Measurements from ENCODE around the gene WRAP73. TPM values are rescaled to one million over a fixed set of nuclear protein-coding genes. Genes with fewer than 3 reads are reported as not detected.

WRAP73 gene
- total and polyA plus RNA-seq, 9 of the 15 experiments (the other 6 are each of a cell fraction or from before 2014, with no cell fraction given): 4.3 to 51.8 (median 30.1) TPM

- FAIRE-seq: no peak
- BruUV-seq (replicated peaks): no TSS peak
- H3K9ac ChIP-seq (ENCODE audit: insufficient read depth in 1 of 2, low read depth in 2 of 2, low read length in 2 of 2): 0 out of 4 replicates have a peak overlapping the region, but pooled peaks of 1 of the 2 experiments have one; percentile 36
- ChIA-PET CTCF (ENCODE audit: low intra/inter-chr PET ratio) (no interaction called here), POLR2A (interaction anchor here (0.6 to 2.9 kb wide), 3 partner anchors 11 to 177 kb away, joined by 3 to 8 read pairs (median 4); no protein-coding TSS in a partner anchor)
- ATAC-seq: no peak
- no peaks in the 10 kb centered on the region for H3K27me3 ChIP-seq (ENCODE audit: control insufficient read depth in 2 of 2, insufficient read depth in 2 of 2, low read length in 2 of 2)
- no peaks in the 10 kb centered on the region for H3K79me2 ChIP-seq (ENCODE audit: control insufficient read depth, insufficient read depth, low read length)
- in situ Hi-C loops (cut with MboI) (no loop called here), intact Hi-C loops (cut with micrococcal nuclease) (no loop called here)
- H3K4me3 ChIP-seq: no peak overlapping the region
- TF ChIP-seq GTF3C2 (IDR thresholded peaks at IDR 0.05; ENCODE audit: borderline replicate concordance, extremely low read depth, insufficient read length): no peak
- TF ChIP-seq NFRKB (IDR thresholded peaks at IDR 0.05; ENCODE audit: low read depth): no peak
- TF ChIP-seq PHB2 (IDR thresholded peaks at IDR 0.05; ENCODE audit: low read depth): no peak
- TF ChIP-seq HINFP (tag; conservative IDR thresholded peaks at IDR 0.05; ENCODE audit: low read depth): no peak
- TF ChIP-seq FOXP1 (CRISPR knock-in tag; IDR thresholded peaks at IDR 0.05): no peak
- TF ChIP-seq ZNF280A (IDR thresholded peaks at IDR 0.05; ENCODE audit: low read depth, partially characterized antibody): no peak
- TF ChIP-seq ZNF444 (CRISPR knock-in tag; IDR thresholded peaks at IDR 0.05): no peak
- TF ChIP-seq FIP1L1 (IDR thresholded peaks at IDR 0.05; ENCODE audit: low read depth, low read length, poor library complexity, severe bottlenecking): no peak
- no peak for TF ChIP-seq ZNF124 (CRISPR knock-in tag; IDR thresholded peaks at IDR 0.05)
- no peak for TF ChIP-seq CBX3 (IDR thresholded peaks at IDR 0.05; ENCODE audit: borderline replicate concordance in 1 of 2, low read length in 2 of 2)
- TF ChIP-seq HDAC1 (IDR thresholded peaks at IDR 0.05): no peak
- no peak for TF ChIP-seq ZKSCAN3 (CRISPR knock-in tag; IDR thresholded peaks at IDR 0.05)
- TF ChIP-seq SREBF1 (IDR thresholded peaks at IDR 0.05; ENCODE audit: borderline replicate concordance, low read depth, low read length): no peak
- no peak for TF ChIP-seq SNAPC5 (CRISPR knock-in tag; IDR thresholded peaks at IDR 0.05)
- TF ChIP-seq ZNF644 (tag; IDR thresholded peaks at IDR 0.05; ENCODE audit: low read depth): no peak
- TF ChIP-seq CREBBP (IDR thresholded peaks at IDR 0.05; ENCODE audit: low read depth, low read length): no peak
- TF ChIP-seq RAD51 (IDR thresholded peaks at IDR 0.05; ENCODE audit: borderline replicate concordance, low read depth): no peak
- no peak for TF ChIP-seq ZNF583 (CRISPR knock-in tag; IDR thresholded peaks at IDR 0.05)
- H4K20me1 ChIP-seq (replicated peaks; ENCODE audit: control insufficient read depth, insufficient read depth, low read length): no peaks in the 10 kb centered on the region
- no peaks in the 10 kb centered on the region for H3K9me3 ChIP-seq (replicated peaks; ENCODE audit: control insufficient read depth, insufficient read depth, low read depth, low read length)
- no peak overlapping the region for H3K4me2 ChIP-seq (ENCODE audit: insufficient read depth, low read length)
- WGBS (ENCODE audit: insufficient coverage, low coverage, missing lambda C conversion rate): 60% methylated on average over 9 of the region's 9 CpGs
- H3K4me1 ChIP-seq (replicated peaks in 1 of 2; ENCODE audit: control insufficient read depth in 2 of 2, insufficient read depth in 2 of 2, low read length in 2 of 2): peaks cover 1 to 15% of the 10 kb centered on the region in 2 experiments; a peak in 3 of 5 replicates
- no peak for DNase-seq (ENCODE audit: extremely low read depth in 1 of 4, low spot score in 3 of 4)
- H3K27ac ChIP-seq (ENCODE audit: extremely low read depth, low read depth, low read length): no peak overlapping the region
- no peaks in the 10 kb centered on the region for H3K9me1 ChIP-seq (ENCODE audit: control insufficient read depth, insufficient read depth, low read length)
- H2AFZ ChIP-seq (ENCODE audit: low read depth, low read length): no peak overlapping the region
- peaks cover 54% of the 10 kb centered on the region; the same call in 1 of the 3 replicates for H3K36me3 ChIP-seq (ENCODE audit: control insufficient read depth, insufficient read depth, low read length)
Observed at GRCh38 chr1:3630914-3631313, 19.0 kb downstream of the WRAP73 start.
